Stimulated activated naive CD4-positive, alpha-beta T cell treated with Interleukin-2 at 50 U/mL for 16 hours (primary cell): ENCODE measurements around the gene KLHL28.
A peak's percentile ranks its signal among the peaks of the same experiment; 100 is the strongest.

Source experiments
- DNase-seq: peaks from one replicate; lab custom pipeline; 2025; lab: John Stamatoyannopoulos, UW

KLHL28 gene, protein sequence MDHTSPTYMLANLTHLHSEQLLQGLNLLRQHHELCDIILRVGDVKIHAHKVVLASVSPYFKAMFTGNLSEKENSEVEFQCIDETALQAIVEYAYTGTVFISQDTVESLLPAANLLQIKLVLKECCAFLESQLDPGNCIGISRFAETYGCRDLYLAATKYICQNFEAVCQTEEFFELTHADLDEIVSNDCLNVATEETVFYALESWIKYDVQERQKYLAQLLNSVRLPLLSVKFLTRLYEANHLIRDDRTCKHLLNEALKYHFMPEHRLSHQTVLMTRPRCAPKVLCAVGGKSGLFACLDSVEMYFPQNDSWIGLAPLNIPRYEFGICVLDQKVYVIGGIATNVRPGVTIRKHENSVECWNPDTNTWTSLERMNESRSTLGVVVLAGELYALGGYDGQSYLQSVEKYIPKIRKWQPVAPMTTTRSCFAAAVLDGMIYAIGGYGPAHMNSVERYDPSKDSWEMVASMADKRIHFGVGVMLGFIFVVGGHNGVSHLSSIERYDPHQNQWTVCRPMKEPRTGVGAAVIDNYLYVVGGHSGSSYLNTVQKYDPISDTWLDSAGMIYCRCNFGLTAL

DNA sequence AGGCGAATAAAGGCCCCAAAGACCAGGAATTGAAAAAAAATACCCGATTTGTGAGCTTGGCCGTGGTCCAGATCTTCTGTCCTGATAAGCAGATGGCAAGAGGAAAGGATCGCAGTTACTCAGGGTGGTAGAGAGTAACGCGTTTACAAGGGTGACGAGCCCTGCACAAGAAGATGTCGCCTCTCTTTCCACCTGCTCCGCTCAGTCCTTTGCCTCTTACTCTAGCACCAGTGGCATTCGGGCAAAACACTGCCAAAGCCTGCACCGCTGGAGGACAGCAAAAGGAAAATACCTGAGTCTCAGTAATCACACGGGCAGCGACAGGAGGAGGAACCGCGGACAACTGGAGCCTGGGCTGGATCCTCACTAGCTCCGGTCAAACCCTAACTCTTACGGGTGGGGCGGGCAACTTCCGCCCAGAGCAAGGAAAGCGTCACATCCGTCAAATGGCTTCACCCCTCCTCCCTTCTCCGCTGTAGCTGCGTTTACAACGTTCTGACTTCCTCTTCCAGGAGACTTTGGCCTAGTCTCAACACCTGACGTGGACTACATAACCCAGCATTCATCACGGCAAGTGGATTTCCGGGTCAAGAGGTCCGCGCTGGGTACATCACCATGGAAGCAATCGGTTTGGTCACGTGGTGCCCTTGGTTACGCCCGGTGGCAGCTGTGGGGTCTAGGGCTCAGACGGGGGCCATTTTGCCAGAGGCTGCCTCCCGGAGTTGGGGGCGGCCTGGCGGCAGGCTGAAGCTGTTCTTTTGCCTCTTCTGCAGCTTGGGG, at the start of gene KLHL28, which contains the start of gene TOGARAM1:
Gene KLHL28 (minus strand): TSS at position 394 of the 780 bp plus-strand sequence. CDS start 16,019 bp downstream, outside the sequence.
Gene TOGARAM1 (plus strand): TSS at position 637 of the 780 bp plus-strand sequence. CDS start 232 bp downstream, outside the sequence.
- peak; percentile 97 for DNase-seq

DNA sequence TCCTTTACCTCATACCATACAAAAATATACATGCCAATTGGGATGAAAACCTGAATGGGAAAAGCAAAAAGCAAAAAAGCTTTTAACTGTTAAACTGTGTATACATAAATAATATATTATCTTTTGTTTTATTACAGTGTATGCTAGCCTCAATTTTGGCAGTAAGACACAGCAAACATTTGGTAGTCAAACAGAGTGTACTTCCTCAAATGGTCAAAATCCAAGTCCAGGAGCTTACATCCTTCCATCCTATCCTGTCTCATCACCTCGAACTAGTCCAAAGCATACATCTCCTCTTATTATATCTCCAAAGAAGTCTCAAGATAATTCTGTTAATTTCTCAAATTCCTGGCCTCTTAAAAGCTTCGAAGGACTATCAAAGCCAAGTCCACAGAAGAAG, 42.2 kb upstream of the KLHL28 start:
- no peak for DNase-seq

DNA sequence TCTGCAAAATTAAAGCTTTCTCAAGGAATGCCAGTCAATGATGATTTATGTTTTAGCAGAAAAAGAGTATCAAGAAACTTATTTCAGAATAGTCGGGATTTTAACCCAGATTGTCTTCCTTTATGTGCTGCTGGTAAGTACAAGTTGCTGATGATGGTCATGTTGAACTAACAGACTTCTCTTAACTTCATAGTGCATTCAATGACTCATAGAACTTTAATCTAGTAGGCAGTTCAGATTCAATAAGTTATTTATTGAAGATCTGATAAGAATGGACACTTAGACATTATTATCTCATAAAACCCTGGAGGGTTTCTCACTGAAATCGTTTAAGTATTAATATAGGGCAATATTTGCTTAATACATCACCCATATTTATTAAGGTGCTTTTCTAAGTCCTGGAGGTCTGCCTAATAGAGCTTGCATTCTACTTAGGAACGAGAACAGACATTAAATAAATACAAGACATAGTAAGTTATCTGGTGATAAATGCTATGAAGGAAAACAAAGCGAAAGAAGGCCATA, 34.1 kb upstream of the KLHL28 start:
- DNase-seq, result no peak

DNA sequence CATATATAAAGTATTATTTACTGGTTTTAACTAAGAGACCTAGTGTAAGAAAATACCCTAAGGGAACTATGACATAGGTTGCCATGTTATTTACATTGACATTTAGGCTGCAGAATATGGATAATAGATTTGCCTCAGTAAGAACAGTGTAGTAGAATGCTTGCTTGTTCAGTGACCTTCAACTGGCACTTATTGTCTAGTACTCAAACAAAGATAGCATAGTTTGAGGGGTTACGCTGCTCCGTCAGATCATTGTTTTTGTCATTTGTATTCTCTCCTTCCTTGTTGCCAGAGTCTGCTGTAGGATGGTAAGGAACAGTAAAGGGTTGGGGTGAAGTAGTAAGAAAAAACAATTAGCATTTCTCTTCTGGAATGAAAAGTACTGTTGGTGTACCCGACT, 33.4 kb upstream of the KLHL28 start:
- DNase-seq, result no peak

DNA sequence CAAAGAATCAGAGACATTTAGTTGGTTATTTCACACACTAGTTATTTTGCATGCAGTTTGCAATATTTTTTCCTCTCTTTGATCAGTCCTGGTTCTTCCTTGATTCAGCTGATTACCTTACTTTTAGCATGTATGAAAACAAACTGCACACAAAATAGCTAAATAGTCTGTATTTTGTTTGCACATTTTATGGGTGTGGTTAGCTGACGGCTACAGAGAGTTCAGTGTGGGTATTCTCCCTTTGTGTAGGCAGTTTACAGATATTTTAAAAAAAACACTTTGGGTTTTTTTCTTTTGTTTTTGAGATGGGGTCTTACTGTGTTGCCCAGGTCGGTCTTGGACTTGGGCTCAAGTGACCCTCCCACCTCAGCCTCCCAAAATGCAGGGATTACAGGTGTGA, 28.8 kb upstream of the KLHL28 start:
- DNase-seq, result no peak

DNA sequence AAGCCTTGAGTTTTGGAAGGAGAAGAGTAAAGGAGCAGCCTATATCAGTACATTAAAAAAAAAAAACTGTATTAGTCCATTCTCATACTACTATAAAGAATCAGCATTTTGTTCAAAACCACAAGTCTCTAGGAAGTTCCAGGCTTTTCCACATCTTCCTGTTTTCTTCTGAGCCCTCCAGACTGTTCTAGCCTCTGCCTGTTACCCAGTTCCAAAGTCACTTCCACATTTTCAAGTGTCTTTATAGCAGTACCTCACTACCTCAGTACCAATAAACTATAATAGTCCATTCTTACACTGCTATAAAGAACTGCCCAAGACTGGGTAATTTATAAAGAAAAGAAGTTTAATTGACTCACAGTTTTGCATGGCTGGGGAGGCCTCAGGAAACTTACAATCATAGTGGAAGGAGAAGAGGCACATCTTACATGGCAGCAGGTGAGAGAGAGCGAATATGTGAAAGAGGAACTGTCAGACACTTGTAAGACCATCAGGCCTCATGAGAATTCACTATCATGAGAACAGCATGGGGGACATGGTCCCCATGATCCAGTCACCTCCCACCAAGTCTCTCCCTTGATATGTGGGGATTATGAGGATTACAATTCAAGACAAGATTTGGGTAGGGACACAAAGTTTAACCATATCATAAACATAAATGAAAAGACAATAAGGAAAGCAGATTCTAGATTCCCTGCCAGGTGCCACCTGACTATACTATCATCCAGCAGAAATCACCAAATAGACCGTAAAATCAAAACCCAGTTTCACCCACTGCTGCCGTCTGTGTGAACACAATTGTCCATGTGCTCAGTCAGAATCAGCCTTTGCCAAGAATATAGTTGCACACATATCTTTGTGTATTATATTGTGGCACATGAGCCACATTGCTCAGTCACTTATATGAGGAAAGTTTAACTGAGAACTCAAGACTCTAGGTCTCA, 28.0 kb upstream of the KLHL28 start:
- DNase-seq, result no peak

DNA sequence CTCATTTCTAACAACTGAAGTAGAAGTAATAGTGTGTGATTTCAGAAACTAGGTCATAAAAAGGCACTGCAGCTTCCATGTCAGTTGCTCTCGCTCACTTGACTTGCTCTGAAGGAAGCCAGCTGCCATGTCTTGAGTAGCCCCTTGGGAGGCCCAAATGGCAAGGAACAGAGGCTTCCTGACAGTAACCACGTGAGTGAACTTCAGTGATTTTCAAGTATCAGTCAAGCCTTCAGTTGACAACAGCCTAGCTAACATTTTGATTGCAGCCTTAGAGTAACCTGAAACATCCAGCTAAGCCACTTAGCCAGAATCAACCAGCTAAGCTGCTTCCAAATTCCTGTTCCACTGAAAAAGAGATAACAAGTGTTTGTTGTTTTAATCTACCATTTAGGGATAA, 26.9 kb upstream of the KLHL28 start:
- no peak for DNase-seq

DNA sequence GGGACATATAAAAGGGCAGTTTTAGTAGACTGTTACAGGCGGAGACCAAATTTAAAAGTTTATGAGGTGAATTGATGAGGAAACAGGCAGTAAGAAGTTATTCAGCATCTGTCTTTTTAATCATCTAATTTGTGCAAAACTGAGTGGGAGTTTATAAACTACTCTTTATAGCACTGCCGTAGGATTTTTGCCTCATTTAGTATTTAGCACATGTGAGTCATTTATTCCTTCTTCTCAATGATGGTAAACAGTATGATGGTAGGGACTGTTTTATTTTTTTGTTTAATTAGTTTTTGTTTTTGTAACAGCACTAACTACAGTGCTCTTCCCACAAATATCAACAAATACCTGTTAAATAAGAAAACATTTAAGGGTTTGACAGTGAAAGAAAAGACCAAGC, 20.8 kb upstream of the KLHL28 start:
- no peak for DNase-seq

DNA sequence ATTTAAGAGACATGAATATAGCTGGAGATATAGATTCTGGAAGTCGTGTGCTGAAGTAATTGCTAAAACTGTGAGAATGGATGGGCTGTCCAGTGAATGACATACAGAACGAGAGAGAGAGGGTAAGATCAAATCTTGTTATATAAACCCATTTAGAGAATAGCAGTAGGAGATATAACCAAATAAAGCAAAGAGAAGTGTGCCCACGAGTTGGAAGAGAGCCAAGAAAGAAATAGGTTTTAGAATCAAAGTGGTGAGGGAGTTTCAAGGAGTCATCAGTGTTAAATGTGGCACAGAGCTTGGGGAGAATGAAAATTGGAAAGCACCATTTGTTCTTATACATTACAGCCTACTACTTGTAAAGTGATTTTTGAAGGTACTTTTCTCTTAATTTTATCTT, 19.5 kb upstream of the KLHL28 start:
- no peak for DNase-seq

DNA sequence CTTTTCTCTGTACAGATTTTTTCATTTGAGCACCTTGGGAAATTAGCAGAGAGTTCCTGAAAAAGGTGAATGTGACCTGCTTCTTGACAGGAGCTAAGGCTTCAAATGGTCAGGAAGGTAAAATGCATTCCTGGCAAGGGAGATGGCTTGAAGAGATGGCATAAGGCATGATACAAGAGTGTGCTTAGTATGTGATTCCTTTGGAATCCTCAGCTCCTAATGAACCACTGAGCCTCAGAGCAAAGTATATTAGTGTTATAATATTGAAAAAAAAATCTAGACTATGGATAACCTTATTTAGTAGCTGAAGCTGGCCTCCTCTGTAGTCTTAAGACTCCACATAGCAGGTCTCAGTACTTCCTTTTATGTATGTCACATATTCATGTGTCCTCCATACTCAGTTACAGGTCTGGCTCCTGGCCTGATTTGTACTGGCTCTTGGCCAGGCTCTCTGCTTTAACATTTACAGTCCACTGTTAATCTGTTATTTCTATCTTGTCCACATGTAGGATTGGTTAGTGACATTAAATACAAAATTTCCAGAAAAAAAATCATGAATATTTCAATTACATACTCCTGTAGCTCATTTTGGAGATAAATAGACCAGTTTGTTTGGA, 18.1 kb upstream of the KLHL28 start:
- DNase-seq, result no peak

DNA sequence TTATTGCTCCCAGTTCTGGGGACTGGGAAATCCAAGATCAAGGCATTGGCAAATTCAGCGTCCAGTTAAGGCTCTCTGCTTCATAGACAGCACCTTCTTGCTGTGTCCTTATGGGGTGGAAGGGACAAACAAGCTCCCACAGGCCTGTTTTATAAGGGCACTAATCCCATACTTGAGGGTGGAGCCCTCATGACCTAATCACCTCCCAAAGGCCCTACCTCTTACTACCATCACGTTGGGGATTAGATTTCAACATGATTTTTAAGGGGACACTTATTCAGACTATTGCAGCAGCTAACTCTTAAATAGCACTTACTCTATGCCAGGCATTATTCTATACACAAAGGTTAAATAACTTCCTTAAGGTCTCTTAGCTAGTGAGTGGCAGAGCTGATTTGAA, 17.5 kb upstream of the KLHL28 start:
- DNase-seq, result no peak

DNA sequence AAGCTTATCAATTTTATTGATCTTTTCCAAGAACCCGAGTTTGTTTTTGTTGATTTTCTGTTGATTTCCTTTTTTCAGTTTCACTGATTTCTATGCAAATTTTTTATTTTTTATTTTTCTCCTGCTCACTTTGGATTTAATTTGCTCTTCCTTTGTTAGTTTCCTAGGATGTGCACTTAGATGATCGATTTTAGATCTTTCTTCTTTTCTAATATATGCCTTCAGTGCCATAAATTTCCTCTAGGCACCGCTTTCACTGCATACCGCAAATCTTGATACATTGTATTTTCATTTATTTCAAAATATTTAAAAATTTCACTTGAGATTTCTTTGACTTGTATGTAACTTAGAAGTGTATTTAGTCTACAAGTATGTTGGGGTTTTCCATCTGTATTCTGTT, 9.7 kb upstream of the KLHL28 start:
- no peak for DNase-seq

DNA sequence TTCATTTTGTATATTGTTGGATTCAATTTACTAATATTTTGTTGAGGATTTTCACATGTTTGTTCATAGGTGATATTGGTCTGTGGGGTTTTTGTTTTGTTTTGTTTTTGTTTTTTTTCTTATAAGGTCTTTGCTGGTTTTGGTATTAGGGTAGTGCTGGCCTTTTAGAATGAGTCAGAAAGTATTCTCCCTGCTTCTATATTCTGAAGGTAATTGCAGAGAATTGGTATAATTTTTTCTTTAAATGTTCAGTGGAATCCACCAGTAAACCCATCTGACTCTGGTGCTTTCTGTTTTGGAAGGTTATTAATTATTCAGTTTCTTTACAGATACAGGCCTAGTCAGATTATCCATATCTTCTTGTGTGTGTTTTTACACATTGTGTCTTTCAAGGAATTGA, 9.2 kb upstream of the KLHL28 start:
- DNase-seq, result no peak

DNA sequence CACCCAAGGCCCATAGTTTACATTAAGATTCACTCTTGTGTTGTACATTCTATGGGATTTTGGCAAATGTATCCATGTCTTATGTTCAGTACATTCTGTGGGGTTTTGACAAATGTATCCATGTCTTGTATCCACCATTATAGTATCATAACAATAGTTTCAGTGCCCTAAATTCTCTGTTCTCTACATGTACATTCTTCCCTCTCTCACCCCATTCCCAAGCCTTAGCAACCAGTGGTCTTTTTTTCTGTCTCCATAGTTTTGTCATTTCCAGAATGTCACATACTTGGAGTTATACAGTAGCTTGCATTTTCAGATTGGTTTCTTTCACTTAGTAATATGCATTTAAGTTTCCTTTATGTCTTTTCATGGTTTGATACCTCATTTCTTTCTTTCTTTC, 7.0 kb upstream of the KLHL28 start:
- DNase-seq, result no peak

DNA sequence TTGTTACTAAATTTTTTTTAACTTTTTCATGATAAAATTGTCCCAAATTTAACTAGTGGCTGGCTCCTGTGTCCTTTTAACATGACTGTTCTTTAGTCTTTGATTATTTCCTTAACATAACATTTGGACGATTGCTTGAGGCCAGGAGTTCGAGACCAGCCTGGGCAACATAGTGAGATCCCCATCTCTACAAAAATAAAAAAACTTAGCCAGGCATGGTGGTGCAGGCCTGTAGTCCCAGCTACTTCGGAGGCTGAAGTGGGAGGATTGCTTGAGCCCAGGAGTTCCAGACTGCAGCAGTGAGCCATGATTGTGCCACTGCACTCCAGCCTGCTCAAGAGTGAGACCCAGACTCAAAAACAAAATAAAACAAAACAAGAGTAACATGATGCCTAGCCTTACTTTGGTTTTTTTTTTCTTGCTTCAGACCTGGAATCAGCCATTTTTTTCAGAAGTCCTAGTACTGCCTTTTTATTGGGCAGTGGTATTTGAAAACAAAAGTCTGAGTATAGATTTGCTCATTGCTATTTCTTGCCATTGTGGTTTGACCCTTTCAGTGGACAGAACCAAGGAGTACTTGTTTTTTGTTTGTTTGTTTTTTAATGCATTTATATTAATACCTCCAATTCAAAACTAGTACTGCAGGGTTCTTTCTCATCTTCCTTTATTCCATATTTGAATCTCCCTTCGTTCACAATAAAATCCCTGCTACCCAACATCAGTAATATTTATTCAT, 5.0 kb upstream of the KLHL28 start:
- DNase-seq, result no peak

DNA sequence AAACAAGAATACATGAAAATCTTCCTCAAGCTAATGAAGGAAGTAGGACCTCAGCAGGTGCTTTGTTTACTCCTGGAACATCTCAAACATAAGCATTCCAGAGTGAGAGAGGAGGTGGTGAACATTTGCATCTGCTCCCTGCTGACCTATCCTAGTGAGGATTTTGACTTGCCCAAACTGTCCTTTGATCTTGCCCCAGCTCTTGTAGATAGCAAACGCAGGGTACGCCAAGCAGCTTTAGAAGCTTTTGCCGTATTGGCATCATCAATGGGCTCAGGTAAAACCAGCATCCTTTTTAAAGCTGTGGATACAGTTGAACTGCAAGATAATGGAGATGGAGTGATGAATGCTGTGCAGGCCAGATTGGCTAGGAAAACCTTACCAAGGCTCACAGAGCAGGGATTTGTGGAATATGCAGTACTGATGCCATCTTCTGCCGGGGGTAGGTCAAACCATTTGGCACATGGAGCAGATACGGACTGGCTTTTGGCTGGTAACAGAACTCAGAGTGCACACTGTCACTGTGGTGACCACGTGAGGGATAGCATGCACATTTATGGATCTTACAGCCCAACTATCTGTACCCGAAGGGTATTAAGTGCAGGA, 2.1 kb upstream of the KLHL28 start:
- DNase-seq, result no peak

DNA sequence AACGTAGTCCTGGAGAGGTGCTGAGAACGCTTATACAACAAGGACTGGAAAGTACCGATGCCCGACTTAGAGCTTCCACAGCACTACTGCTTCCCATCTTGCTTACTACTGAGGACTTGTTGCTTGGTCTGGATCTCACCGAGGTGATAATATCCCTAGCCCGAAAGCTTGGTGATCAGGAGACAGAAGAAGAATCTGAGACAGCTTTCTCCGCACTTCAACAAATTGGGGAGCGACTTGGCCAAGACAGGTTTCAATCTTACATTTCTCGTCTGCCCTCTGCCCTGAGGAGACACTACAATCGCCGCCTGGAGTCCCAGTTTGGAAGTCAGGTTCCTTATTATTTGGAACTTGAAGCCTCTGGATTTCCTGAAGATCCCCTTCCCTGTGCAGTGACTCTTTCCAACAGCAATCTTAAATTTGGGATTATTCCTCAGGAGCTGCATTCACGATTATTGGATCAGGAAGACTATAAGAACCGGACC, 1.3 kb upstream of the KLHL28 start:
- DNase-seq, result no peak

DNA sequence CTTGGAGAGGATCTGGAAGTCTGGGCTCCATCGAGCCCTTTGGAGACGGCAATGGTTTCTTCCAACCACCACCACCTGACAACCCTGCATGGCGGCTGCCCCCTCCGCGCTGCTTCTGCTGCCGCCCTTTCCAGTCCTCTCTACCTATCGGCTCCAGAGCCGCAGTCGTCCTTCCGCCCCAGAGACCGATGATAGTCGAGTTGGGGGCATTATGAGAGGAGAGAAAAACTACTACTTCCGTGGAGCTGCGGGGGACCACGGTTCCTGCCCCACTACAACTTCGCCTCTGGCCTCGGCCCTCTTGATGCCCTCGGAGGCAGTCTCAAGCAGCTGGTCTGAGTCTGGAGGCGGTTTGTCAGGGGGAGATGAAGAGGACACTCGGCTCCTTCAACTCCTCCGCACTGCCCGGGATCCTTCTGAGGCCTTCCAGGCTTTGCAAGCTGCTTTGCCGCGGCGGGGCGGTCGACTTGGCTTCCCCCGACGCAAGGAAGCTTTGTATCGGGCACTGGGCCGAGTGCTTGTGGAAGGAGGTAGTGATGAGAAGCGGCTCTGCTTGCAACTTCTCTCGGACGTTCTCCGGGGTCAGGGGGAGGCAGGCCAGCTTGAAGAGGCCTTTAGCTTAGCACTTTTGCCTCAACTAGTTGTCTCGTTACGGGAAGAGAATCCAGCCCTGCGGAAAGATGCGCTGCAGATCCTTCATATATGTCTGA, 742 bp upstream of the KLHL28 start:
- DNase-seq, result peak; percentile 69

DNA sequence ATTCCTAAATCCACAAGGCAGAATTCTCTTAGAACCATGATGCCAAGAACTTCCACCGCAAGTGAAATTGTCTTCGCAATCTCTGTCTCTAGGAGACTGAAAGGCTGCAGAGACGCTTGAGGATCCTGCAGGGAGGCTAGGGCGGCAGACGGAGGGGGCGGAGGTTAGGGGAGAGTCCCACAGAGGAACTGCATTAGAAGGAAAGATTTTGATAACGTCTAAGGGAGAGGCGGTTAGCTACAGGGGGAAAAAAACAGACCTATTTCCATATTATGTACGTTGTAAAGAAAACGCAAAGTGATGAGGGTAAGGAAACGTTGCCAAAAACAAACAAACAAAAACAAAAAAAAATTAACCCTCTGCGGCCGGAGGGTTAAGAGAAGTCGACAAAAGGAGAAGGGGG, 595 bp downstream of the KLHL28 start:
- peak; percentile 61 for DNase-seq
